ENCODE measurements around the gene LMX1A.

DNA sequence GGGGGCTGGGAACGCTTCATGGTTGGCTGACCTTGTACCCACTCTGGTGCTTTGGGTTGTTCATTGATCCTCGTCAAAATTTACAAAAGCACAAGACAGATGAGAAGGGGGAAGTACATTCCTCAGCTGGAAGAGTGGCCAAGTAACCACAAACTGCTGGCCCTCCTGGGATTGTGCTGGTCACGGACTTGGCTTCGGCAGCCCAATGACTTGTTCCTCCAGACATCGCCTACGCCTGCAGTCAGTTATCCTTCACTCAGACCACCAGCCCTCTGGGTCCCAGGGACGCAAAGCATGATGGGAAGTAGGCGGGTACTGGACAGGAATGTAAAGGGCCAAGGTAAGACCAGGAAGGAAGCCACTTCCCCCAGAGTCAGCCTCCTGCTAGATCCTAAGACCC, 53.1 kb downstream of the LMX1A start:
- TF ChIP-seq, protein P1, sequence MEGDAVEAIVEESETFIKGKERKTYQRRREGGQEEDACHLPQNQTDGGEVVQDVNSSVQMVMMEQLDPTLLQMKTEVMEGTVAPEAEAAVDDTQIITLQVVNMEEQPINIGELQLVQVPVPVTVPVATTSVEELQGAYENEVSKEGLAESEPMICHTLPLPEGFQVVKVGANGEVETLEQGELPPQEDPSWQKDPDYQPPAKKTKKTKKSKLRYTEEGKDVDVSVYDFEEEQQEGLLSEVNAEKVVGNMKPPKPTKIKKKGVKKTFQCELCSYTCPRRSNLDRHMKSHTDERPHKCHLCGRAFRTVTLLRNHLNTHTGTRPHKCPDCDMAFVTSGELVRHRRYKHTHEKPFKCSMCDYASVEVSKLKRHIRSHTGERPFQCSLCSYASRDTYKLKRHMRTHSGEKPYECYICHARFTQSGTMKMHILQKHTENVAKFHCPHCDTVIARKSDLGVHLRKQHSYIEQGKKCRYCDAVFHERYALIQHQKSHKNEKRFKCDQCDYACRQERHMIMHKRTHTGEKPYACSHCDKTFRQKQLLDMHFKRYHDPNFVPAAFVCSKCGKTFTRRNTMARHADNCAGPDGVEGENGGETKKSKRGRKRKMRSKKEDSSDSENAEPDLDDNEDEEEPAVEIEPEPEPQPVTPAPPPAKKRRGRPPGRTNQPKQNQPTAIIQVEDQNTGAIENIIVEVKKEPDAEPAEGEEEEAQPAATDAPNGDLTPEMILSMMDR (IDR thresholded peaks at IDR 0.05) = no peak
- no peak for TF ChIP-seq POLR2A (IDR thresholded peaks at IDR 0.05)

Measured in Peyer's patch (tissue), 4 donors.